ENCODE measurements around the gene MLXIP. TPM values are rescaled to one million over a fixed set of nuclear protein-coding genes. Genes with fewer than 3 reads are reported as not detected.
"Not testable (repeated sequence)": the region's sequence is repeated elsewhere in the genome, so short reads cannot be mapped to it uniquely, and the experiment has no call there.

The MLXIP gene
- total RNA-seq, 1 experiment from 2014 or later = 4.6 TPM

DNA sequence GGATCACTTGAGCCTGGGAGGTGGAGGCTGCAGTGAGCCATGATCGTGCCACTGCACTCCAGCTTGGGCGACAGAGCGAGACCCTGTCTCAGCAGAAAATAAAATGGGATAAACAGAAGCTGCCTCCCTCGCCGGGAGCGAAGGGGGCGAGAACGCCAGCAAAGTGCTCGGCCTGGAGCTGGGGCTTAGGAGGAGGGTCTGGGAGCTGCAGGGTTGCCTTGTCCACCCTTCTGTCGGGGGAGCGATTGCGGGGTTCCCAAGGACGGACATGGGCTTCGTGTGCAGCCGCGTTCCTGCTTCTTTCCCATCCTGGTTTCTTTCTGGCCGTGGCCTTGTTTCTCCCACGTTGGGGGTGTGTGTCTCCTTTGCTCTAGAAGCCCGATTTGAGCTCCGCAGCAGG lies 27.9 kb upstream of the MLXIP start:
- DNase-seq (ENCODE audit: low spot score) = no peak
- in situ Hi-C loops (cut with HindIII; ENCODE audit: low sequenced_read_pairs) = no loop called here

DNA sequence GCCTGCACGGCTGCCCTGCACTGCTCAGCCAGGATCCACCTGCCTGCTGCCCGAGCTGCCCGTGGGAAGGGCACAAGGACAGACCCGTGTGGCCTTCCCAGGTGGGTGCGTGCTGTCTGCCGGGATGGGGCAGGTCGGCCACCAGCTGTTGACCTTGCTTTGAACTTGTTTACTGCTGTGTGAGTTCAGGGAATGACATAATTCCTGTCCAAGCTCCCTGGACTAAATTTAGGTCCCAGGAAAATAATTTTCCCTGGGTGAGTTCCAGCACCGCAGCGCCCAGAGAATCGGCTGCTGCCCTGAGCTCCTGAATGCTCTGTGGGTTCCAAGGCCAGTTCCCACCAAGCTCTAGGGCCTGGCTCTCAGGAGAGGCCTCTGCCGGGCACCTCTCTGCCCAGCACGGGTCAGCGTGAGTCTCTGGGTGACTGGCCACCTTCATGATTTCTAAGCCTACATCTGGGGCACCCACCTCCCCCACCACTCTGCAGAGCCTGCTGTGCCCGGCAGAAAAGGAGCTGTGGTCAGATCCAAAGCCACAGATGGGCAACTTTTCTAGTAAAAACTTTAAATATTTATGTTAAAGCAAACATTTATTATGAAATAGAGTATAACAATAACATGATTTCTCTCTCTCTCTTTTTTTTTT lies 27.2 kb upstream of the MLXIP start:
- in situ Hi-C loops (cut with HindIII; ENCODE audit: low sequenced_read_pairs) = no loop called here
- peak; percentile 52 for DNase-seq (ENCODE audit: low spot score)

DNA sequence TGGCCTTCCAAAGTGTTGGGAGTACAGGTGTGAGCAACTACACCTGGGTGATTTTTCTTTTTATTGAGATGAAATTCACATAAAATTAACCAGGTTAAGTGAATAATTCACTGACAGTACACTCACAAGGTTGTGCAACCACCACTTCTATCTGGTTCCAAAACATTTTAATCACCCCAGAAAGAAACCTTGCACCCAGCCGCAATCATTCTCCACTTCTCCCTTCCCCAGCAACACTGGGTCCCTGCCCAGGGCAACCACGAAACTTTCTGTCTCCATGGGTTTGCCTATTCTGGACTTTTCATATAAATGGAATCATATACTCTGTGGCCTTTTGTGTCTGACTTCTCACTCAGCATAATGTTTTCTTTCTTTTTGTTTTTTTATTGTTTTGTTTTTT lies 26.3 kb upstream of the MLXIP start:
- in situ Hi-C loops (cut with HindIII; ENCODE audit: low sequenced_read_pairs) = no loop called here
- DNase-seq (ENCODE audit: low spot score) = no peak

DNA sequence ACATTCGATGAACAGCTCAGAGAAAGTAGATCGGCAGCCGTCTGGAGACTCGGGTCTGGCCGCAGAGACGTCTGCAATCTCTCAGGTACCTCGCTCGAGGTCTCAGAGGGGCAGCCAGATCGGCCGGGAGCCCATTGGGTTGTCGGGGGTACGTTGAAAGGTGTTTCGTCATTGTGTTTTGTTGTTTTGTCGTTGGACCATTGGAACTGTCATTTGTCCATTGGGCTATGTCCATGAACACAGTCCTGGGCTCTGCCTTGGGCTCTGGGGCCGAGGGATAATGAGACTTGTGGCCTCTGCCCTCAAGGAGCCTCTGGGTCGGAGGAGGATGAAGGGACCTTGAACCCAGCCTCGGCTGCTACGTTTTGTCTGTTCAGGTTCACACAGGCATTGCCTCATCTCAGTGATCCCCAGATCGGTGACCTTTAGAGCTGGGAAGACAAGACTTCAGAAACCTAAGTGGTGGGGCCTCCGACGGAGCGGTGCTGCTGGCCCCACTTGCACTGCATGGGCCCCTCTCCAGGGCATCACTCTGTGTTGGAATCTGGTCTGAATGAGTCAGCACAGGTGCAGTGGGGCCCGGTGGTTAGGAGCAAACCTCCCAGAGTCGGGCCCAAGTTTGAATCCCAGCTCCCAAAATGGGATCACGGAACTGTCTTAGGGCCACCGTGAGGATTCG lies 23.6 kb upstream of the MLXIP start:
- no peak for DNase-seq (ENCODE audit: low spot score)
- in situ Hi-C loops (cut with HindIII; ENCODE audit: low sequenced_read_pairs) = no loop called here

DNA sequence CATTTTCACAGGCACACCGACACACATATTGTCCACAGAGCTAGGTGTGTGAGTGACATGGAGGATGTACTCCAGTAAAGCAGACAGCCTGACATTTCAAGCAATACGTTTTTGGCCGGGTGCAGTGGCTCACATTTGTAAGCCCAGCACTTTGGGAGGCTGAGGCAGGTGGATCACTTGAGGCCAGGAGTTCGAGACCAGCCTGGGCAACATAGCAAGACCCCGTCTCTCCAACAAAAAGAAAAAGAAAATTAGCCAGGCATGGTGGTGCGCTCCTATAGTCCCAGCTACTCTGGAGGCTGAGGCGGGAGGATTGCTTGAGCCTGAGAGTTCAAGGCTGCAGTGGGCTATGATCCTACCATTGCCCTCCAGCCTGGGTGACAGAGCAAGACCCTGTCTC lies 22.1 kb upstream of the MLXIP start:
- DNase-seq (ENCODE audit: low spot score); in situ Hi-C loops (cut with HindIII; ENCODE audit: low sequenced_read_pairs): not testable (repeated sequence)

DNA sequence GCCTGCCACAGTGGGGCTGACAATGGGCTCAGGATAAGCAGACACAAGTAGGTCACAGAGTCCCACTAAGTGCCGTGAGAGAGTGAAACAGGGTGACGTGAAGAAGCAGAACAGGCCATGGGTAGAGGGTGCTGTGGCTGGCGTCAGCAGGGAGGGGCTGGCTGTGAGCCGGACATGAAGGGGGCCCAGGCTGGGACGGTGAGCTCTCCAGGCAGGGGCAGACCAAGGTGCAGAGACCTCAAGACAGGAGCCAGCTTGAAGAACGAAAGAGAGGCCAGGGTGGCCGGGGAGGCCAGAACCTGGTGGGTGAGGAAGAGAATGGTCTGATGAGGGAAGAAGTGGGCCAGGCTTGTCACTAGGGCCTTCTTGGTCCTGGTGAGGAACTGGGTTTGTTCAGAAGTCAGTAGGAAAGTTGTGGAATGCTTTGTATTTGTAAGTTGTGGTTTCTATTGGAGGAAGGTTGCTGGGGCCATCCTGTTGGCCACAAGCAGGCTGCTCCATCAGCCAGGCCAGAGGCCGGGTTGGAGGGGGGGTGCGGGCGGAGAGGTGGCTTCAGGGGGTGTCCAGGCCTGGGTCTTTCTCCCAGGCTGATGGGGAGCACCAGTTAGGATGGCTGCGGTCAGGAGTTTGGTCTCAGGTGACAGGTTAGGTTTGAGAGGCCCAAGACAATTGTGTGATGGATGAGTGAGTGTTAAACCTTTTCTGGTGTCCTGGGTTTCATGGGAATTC lies 21.4 kb upstream of the MLXIP start:
- in situ Hi-C loops (cut with HindIII; ENCODE audit: low sequenced_read_pairs) = no loop called here
- no peak for DNase-seq (ENCODE audit: low spot score)

DNA sequence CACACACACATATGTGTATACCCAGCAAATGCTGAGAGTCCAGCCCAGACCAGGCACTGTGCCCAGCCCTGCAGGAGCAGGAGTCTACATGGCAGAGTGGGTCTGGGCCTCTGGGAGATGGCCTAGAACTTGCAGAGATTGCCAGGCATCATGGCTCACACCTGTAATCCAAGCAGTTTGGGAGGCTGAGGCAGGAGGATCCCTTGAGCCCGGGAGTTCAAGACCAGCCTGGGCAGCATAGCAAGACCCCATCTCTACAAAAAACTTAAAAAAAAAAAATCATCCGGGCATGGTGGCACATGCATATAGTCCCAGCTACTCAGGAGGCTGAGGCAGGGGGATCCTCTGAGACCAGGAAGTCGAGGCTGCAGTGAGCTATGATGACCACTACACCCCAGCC lies 20.8 kb upstream of the MLXIP start:
- in situ Hi-C loops (cut with HindIII; ENCODE audit: low sequenced_read_pairs) = no loop called here
- no peak for DNase-seq (ENCODE audit: low spot score)

DNA sequence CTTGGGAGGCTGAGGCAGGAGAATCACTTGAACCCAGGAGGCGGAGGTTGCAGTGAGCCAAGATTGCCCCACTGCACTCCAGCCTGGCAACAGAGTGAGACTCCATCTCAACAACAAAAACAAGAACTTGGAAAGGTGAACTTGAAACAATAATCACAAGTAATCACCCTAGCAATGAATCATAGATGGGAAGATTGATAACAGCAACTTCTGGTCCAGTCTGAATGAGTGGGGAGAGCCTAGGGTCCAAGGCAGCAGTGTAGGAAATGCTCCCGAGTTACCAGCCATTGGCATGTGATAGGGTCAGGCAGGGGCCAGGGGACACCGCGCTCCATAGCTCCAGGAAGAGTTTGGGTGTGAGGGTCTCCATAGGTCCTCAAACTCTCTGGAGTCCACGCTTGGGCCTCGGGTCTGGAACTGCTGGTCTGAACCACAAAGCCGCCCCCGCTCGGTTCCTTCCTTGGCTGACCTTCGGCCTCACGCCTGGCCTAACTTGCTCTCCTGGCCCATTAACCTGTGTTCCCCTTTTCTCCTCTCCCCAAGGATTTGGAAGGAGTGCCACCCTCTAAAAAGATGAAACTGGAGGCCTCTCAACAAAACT lies 19.9 kb upstream of the MLXIP start:
- in situ Hi-C loops (cut with HindIII; ENCODE audit: low sequenced_read_pairs) = no loop called here
- no peak for DNase-seq (ENCODE audit: low spot score)

DNA sequence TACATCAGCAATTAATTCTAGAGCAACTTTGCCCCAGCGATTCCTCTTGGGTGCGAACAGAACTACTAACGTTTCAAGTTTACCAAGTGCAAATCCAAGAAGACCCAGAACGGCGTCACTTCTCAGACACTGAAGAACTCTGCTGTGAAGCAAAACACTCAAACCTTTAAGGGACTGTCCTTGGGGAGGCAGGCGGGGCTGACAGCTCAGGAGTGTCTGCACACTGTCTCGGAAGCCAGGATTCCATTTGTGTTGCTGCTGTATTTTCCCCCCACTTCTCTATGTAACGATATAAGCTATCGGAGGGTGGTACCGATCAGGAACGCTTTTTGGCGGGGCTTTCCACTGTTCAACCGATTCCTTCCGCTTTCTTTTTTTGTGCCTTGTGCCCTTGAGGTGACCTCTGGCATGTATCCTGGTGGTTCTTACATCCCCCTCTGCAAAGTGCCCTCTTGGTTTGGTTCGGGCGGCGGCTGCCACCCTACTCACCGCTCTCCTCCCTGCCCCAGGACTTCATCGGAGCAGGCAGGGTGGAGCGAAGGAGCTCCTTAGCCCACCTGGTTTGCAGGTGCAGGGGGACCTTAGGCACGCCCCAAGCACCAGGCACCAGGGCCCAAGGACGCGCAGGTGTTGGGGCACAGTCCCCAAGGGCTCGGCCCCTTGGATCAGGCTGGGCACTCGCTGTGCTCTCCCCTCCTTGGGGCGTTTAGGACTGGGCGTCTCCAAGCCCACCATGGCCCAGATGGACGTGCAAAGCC lies 19.2 kb upstream of the MLXIP start:
- in situ Hi-C loops (cut with HindIII; ENCODE audit: low sequenced_read_pairs) = no loop called here
- DNase-seq (ENCODE audit: low spot score) = no peak

DNA sequence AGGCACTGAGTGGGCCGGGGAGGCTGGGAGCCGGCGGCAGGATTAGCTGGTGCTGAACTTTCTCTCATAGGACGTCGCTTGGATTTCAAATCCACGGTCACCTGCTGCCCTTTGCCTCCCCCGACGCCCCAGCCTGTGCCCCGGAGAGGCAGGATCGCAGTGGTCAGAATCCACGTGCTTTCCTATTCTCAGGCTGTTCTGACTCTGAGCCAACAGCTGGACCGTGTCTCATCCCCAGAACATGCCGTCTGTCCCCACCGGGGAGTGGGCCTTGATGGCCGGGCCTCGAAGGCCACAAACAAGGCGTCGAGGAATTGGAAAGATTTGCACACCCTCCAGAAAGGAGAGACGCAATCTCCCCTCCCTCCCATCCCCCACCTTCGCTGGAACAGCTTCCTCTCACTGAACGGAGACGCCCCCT lies 18.5 kb upstream of the MLXIP start:
- in situ Hi-C loops (cut with HindIII; ENCODE audit: low sequenced_read_pairs) = no loop called here
- no peak for DNase-seq (ENCODE audit: low spot score)

DNA sequence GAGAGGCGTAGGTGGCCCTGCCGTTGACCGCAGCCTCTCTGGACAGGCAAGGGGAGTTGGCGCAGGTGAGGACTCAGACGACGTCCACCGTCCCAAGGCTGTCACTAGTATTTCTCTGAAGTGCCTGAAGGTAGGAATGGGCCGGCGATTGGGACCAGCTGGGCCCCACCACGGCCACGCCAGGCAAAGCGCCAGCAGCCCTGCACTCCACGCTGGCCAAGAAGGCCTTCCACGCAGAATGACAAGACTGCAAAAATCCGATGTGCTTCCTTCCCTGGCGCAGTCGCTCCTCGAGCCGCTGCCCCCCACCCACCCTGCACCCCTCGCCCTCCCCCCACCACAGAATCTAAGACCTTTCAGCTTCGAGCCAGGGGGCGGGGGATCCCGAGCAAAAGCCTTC lies 17.3 kb upstream of the MLXIP start:
- DNase-seq (ENCODE audit: low spot score) = no peak
- in situ Hi-C loops (cut with HindIII; ENCODE audit: low sequenced_read_pairs) = no loop called here

DNA sequence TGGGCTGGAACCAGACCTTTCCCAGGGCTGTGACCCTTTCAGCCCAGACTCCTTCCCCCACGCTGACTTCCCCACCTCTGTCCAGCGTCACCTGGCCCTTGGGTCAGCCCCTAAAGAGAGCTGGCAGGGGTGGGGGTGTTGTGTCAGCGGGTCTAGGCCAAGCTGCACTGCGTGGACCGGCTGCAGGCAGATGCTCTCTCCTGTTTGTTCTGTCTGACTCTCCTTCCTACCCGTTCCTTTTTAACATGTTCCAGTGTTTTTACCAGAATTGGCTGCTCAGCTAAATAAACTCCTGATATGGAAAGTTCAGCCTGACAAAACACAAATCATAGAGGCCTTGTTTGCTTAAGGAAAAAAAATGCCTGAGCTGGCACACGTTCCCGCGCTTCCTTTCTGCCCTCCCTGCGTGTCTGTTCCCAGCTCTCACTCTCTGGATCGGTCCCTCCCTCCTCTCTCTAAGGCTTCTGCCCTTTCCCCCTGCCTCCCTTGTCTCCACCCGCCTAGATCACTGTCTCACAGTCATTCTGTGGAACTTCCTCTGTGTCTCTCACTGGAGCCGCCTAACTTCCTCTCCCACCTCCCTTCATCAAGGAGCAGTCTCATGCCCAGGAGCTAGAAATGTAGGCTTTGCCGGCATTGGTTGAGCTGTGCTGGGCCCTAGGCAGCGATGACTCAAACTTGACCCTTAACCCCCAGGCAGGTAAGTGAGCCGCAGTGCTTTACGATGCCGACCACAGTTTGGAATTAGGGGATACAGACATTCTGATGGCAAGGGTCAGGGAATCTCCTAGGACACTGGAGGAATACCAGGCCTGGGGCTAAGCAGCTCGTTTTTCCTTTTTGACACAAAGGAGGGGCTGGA lies 15.5 kb upstream of the MLXIP start:
- in situ Hi-C loops (cut with HindIII; ENCODE audit: low sequenced_read_pairs) = no loop called here
- DNase-seq (ENCODE audit: low spot score) = no peak

DNA sequence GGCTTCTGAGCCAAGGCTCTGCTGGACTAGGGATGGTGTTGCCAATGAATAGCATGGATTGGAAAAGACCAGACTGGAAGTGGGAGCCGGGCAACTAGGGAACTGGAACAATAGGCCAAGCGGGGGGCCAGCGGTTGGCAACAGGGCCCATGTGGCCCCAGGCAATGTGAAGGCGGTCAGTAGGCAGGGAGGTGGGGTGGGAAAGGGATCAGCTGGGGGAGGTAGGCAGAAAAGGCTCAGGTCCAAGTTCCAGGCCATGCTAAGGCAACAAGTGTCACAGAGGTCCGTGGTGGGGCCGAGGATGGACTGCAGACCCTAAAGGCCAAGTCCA lies 14.9 kb upstream of the MLXIP start:
- DNase-seq (ENCODE audit: low spot score) = no peak

DNA sequence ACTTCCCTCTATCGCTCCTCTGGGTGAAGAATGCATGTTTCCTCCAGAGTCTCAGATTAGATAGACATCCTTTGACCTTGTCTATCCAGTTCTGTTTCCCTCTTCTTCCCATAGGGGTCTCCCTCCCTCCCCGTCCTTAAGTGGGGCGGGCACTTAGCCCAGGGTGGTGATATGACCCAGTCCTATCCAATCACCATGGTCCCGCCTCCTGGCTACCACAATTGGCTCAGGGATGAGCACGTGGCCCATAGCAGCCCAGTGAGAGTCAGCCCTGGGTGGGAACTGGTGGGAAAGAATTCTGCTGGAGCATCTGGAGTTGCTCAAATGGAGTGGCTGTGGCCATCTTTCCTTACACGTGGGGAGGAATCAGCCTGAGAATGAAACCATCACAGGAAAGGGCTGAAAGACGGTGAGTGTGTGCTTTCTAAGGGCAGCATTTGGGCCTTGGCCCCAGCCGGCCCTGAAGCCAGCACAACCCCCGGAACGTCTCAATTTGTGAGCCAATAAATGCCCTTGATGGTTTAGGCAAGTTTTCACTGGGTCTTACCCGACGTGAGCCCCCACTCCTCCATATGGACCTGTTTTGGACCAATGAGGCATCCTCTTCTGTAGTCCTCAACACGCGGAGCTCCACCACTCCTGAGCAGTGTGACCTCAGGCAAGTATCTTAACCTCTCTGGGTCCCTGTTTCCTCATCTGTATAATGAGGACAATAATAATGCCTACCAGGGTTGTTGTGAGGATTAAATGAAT lies 14.4 kb upstream of the MLXIP start:
- in situ Hi-C loops (cut with HindIII; ENCODE audit: low sequenced_read_pairs) = no loop called here
- peak; percentile 76 for DNase-seq (ENCODE audit: low spot score)

More for the DNA sequence above, 14.9 kb upstream of the MLXIP start:
- in situ Hi-C loops (cut with HindIII; ENCODE audit: low sequenced_read_pairs) = no loop called here

DNA sequence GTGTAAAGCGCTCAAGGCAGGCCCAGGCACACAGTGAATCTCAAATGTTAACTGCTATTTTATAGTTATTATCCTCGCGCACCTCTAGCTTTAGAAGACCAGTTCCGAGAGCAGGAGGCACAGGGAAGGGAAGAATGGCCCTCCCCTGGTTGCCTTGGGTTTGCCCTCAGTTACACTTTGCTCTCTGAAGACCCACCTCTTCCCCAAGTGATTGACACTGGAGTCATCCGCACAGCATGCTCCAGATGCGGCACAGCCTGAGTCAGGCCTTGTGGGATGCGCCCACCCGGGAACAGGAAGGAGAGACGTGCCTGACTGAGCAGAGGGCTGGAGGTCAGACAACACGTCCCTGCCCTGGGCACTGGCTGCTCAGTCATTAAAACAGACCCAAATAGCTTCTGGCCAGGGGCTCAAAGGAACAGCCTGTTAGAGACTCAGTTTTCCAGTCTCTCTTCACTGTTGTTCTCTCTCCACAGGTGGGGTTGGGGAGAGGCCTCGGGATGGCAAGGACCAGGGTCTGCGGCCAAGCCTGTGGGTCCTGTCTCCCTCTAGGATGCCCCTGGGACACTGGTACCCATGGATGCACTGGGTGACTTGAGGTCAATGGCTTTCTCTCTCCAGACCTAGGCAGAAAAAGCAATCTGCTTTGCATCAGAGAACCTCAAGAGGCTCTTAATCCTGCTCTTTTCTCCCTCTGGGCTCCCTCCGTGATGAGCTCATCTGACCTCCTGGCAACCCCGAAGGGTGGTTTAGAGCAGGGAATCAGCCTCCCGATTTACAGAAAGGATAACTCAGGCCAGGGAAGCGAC lies 13.6 kb upstream of the MLXIP start:
- in situ Hi-C loops (cut with HindIII; ENCODE audit: low sequenced_read_pairs) = no loop called here
- DNase-seq (ENCODE audit: low spot score) = no peak

DNA sequence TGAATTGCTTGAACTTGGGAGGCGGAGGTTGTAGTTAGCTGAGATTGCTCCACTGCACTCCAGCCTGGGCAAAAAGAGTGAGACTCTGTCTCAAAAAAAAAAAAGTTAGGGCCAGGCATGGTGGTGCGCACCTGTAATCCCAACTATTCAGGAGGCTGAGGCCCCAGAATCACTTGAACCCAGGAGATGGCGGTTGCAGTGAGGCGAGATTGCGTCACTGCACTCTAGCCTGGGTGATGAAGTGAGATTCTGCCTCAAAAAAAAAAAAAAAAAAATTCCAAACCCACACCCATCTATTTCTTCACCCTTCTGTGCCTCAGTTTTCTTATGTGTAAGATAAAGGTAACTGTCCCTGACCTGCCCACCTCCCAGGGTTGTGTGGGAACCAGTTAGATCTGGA lies 11.0 kb upstream of the MLXIP start:
- no peak for DNase-seq (ENCODE audit: low spot score)
- in situ Hi-C loops (cut with HindIII; ENCODE audit: low sequenced_read_pairs) = no loop called here

DNA sequence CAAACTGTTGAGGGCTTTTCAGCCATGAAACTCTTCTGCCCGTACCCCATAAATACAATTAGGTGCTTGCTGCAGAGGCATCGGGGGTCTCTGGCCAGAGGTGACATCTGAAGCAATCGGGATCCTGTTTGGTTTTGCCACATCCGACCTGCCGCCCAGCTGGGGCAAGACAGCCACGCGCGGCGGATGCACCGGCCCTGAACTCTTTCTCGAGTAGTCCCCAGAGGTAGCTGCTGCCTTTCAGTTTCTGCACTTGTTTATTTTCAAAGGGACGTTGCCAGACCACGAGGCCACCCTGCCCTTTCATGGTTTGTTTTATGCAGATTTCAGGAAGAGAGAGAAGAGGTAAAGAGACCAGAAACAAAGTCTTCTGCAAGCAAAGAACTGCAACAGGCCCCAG lies 10.6 kb upstream of the MLXIP start:
- no peak for DNase-seq (ENCODE audit: low spot score)
- in situ Hi-C loops (cut with HindIII; ENCODE audit: low sequenced_read_pairs) = no loop called here

All from G401 (cell line).